ENCODE data around the gene MKX. TPM values are rescaled to one million over a fixed set of nuclear protein-coding genes. Genes with fewer than 3 reads are reported as not detected.

Gene MKX
- total RNA-seq, 1 experiment from 2014 or later = 27.5 TPM

GRCh38 chr10:27624941-27625340 is 120.7 kb downstream of the MKX start:
- no peak overlapping the region for H3K9ac ChIP-seq (ENCODE audit: low read length)
- H3K36me3 ChIP-seq (ENCODE audit: control insufficient read depth in 1 of 2, insufficient read depth in 2 of 2, low read length in 2 of 2) = no peaks in the 10 kb centered on the region
- no peaks in the 10 kb centered on the region for H3K9me2 ChIP-seq (ENCODE audit: insufficient read depth)
- BruUV-seq (replicated peaks) = no TSS peak
- no peak overlapping the region for H3K4me3 ChIP-seq (replicated peaks in 1 of 2; ENCODE audit: low read depth in 1 of 2, low read length in 2 of 2)
- no peak overlapping the region for H2AFZ ChIP-seq (ENCODE audit: low read depth, low read length, poor library complexity, severe bottlenecking)
- ATAC-seq = no peak
- ChIA-PET POLR2A (no interaction called here), CTCF (no interaction called here), RAD21 (ENCODE audit: low non-redundant PET in 1 of 2, low total read pairs in 2 of 2, uncharacterized antibody in 2 of 2, unreplicated experiment in 2 of 2) (no interaction called here)
- H3K27ac ChIP-seq (ENCODE audit: low read depth, low read length) = no peak overlapping the region
- no peak for DNase-seq (ENCODE audit: low read depth, low spot score)
- H4K20me1 ChIP-seq (ENCODE audit: insufficient read depth) = no peaks in the 10 kb centered on the region
- TF ChIP-seq CBX3 (IDR thresholded peaks at IDR 0.05; ENCODE audit: low read depth) (no peak), YY1 (IDR thresholded peaks at IDR 0.05; ENCODE audit: extremely low read depth, insufficient replicate concordance, low read depth, low read length) (no peak), JUND (IDR thresholded peaks at IDR 0.05) (no peak), EGR1 (IDR thresholded peaks at IDR 0.05; ENCODE audit: low read depth) (no peak), ELF1 (IDR thresholded peaks at IDR 0.05; ENCODE audit: borderline replicate concordance, low read depth) (no peak)
- intact Hi-C loops (cut with micrococcal nuclease) = no loop called here
- no peaks in the 10 kb centered on the region for H3K4me1 ChIP-seq (ENCODE audit: control insufficient read depth in 1 of 2, insufficient read depth in 2 of 2, low read length in 2 of 2)
- H3K27me3 ChIP-seq (ENCODE audit: insufficient read depth, low read length) = no peaks in the 10 kb centered on the region
- no peak overlapping the region for H3K4me2 ChIP-seq (ENCODE audit: low read length)
- no peaks in the 10 kb centered on the region for H3K79me2 ChIP-seq (ENCODE audit: insufficient read depth, low read length)
- no peaks in the 10 kb centered on the region for H3K9me3 ChIP-seq (ENCODE audit: control insufficient read depth in 1 of 2, insufficient read depth in 1 of 2, low read depth in 1 of 2, low read length in 2 of 2)

Other genes starting within 250 kb of the MKX start
- gene RAB18, start 241.5 kb downstream of the MKX start, total RNA-seq (2021; ENCODE audit: unreplicated experiment) = 68.1 TPM